ENCODE data around the gene TRIM17. TPM values are rescaled to one million over a fixed set of nuclear protein-coding genes. Genes with fewer than 3 reads are reported as not detected.

Gene TRIM17
- polyA plus RNA-seq, 1 of the 3 experiments (the other 2 are of a cell fraction) = 1.6 TPM

GRCh38 chr1:228415221-228415620 lies 1.4 kb downstream of the TRIM17 start:
- Histone ChIP-seq H3K9me2 (no peaks in the 10 kb centered on the region), H3K9me3 (no peaks in the 10 kb centered on the region), H3K27ac (ENCODE audit: low read depth in 2 of 2, low read length in 1 of 2) (no peak overlapping the region), H3K4me3 (ENCODE audit: low read depth in 2 of 2, low read length in 1 of 2) (no peak overlapping the region), H4K20me1 (ENCODE audit: insufficient read depth) (no peaks in the 10 kb centered on the region), H3K4me1 (ENCODE audit: control insufficient read depth in 1 of 2, insufficient read depth in 2 of 2, low read depth in 1 of 2, low read length in 1 of 2) (peaks cover 0 to 11% of the 10 kb centered on the region in 2 experiments; a peak in 2 of 4 replicates), H3K9ac (no peak overlapping the region), H3K27me3 (ENCODE audit: insufficient read depth) (no peaks in the 10 kb centered on the region), H3K79me2 (ENCODE audit: insufficient read depth) (no peaks in the 10 kb centered on the region), H3F3A (replicated peaks; ENCODE audit: insufficient read depth) (no peaks in the 10 kb centered on the region), H3K36me3 (replicated peaks in 1 of 2; ENCODE audit: control insufficient read depth in 1 of 2, insufficient read depth in 2 of 2, low read length in 1 of 2) (peaks cover 0 to 3% of the 10 kb centered on the region in 2 experiments), H3K4me2 (no peak overlapping the region), H2AFZ (ENCODE audit: low read depth) (no peak overlapping the region)
- ChIA-PET POLR2A (no interaction called here), CTCF (interaction anchor here (0.6 to 1.2 kb wide), 5 partner anchors 8 to 284 kb away, joined by 3 to 5 read pairs (median 3); partner anchors contain the start of gene TRIM11)
- WGBS (ENCODE audit: low lambda C conversion rate) = 97% methylated on average over 7 of the region's 7 CpGs
- TF ChIP-seq RAD21 (IDR thresholded peaks at IDR 0.05; ENCODE audit: low read length) = no peak
- no peak for TF ChIP-seq ZBTB33 (IDR thresholded peaks at IDR 0.05; ENCODE audit: borderline replicate concordance, low read depth)
- no peak for TF ChIP-seq NRF1 (IDR thresholded peaks at IDR 0.05; ENCODE audit: low read depth, low read length)
- no peak for TF ChIP-seq USF2 (IDR thresholded peaks at IDR 0.05; ENCODE audit: borderline replicate concordance, low read depth, low read length)
- TF ChIP-seq JUND (IDR thresholded peaks at IDR 0.05) = no peak
- no peak for TF ChIP-seq EP300 (IDR thresholded peaks at IDR 0.05; ENCODE audit: borderline replicate concordance in 1 of 2, low read depth in 1 of 2, low read length in 1 of 2)
- TF ChIP-seq NFIC (IDR thresholded peaks at IDR 0.05; ENCODE audit: borderline replicate concordance) = no peak
- TF ChIP-seq GABPA (IDR thresholded peaks at IDR 0.05; ENCODE audit: low read depth) = no peak
- TF ChIP-seq FOXM1 (IDR thresholded peaks at IDR 0.05; ENCODE audit: low read depth) = no peak
- no peak for TF ChIP-seq REST (IDR thresholded peaks at IDR 0.05; ENCODE audit: low read depth, low read length)
- TF ChIP-seq ELF1 (IDR thresholded peaks at IDR 0.05) = no peak
- TF ChIP-seq EZH2phosphoT487 (IDR thresholded peaks at IDR 0.05; ENCODE audit: borderline replicate concordance, low read depth) = no peak
- no peak for DNase-seq
